Measurements from ENCODE around the gene PGAP6. TPM values are rescaled to one million over a fixed set of nuclear protein-coding genes. Genes with fewer than 3 reads are reported as not detected.

The PGAP6 gene
- polyA plus RNA-seq, 4 donors: 48.1 to 76.6 (median 64.9) TPM

Other genes starting within 250 kb of the PGAP6 start
- 10 to 100 TPM in 2 of 4 donors, 1 to 10 TPM in 2; 5.9 to 22.6 (median 15.5) TPM for gene NPRL3, start 243.3 kb downstream of the PGAP6 start, polyA plus RNA-seq
- gene HBZ, start 229.3 kb downstream of the PGAP6 start, polyA plus RNA-seq: 1 to 10 TPM in 1 of 4 donors, not detected in 3; 1.0 TPM
- gene HBM, start 216.0 kb downstream of the PGAP6 start, polyA plus RNA-seq: 1 to 10 TPM in 1 of 4 donors, not detected in 3; 1.8 TPM
- 100 to 1,000 TPM in 1 of 4 donors, 10 to 100 TPM in 1, 1 to 10 TPM in 1, not detected in 1; 3.2 to 515 (median 10.7) TPM for gene HBA2, start 209.1 kb downstream of the PGAP6 start, polyA plus RNA-seq
- 100 to 1,000 TPM in 1 of 4 donors, 1 to 10 TPM in 2, not detected in 1; 4.2 to 305 (median 4.3) TPM for gene HBA1, start 205.3 kb downstream of the PGAP6 start, polyA plus RNA-seq
- gene HBQ1, start 201.5 kb downstream of the PGAP6 start, polyA plus RNA-seq: under 1 TPM in 1 of 4 donors, not detected in 3; 0.43 TPM
- gene LUC7L, start 152.5 kb downstream of the PGAP6 start, polyA plus RNA-seq: 100 to 1,000 TPM in 2 of 4 donors, 10 to 100 TPM in 2; 56.6 to 136 (median 94.9) TPM
- 100 to 1,000 TPM in 1 of 4 donors, 10 to 100 TPM in 3; 56.5 to 107 (median 66.3) TPM for gene FAM234A, start 147.2 kb downstream of the PGAP6 start, polyA plus RNA-seq
- 10 to 100 TPM in 2 of 4 donors, 1 to 10 TPM in 1, under 1 TPM in 1; 0.49 to 20.1 (median 7.4) TPM for gene RGS11, start 106.0 kb downstream of the PGAP6 start, polyA plus RNA-seq
- gene ARHGDIG, start 101.4 kb downstream of the PGAP6 start, polyA plus RNA-seq: 10 to 100 TPM in 3 of 4 donors, under 1 TPM in 1; 0.32 to 81.6 (median 14.2) TPM
- 10 to 100 TPM in 3 of 4 donors, under 1 TPM in 1; 0.10 to 46.1 (median 28.6) TPM for gene PDIA2, start 98.8 kb downstream of the PGAP6 start, polyA plus RNA-seq
- 10 to 100 TPM; 24.5 to 33.6 (median 27.6) TPM for gene AXIN1, start 29.3 kb downstream of the PGAP6 start, polyA plus RNA-seq
- 100 to 1,000 TPM in 1 of 4 donors, 10 to 100 TPM in 3; 54.2 to 112 (median 92.1) TPM for gene MRPL28, start 11.4 kb downstream of the PGAP6 start, polyA plus RNA-seq
- 10 to 100 TPM; 13.0 to 77.2 (median 34.9) TPM for gene NME4, start 15.2 kb upstream of the PGAP6 start, polyA plus RNA-seq
- gene DECR2, start 19.9 kb upstream of the PGAP6 start, polyA plus RNA-seq: 100 to 1,000 TPM in 2 of 4 donors, 10 to 100 TPM in 2; 46.7 to 154 (median 99.2) TPM
- 100 to 1,000 TPM in 1 of 4 donors, 10 to 100 TPM in 3; 25.4 to 111 (median 37.2) TPM for gene RAB11FIP3, start 43.7 kb upstream of the PGAP6 start, polyA plus RNA-seq
- gene CAPN15, start 145.7 kb upstream of the PGAP6 start, polyA plus RNA-seq: 100 to 1,000 TPM in 1 of 4 donors, 10 to 100 TPM in 3; 51.3 to 105 (median 70.2) TPM
- not detected for gene PRR35, start 178.4 kb upstream of the PGAP6 start, polyA plus RNA-seq
- gene NHLRC4, start 185.0 kb upstream of the PGAP6 start, polyA plus RNA-seq: 1 to 10 TPM in 1 of 4 donors, under 1 TPM in 2, not detected in 1; 0.45 to 2.2 (median 0.79) TPM
- 10 to 100 TPM; 21.3 to 43.5 (median 28.0) TPM for gene PIGQ, start 188.0 kb upstream of the PGAP6 start, polyA plus RNA-seq
- gene RAB40C, start 208.1 kb upstream of the PGAP6 start, polyA plus RNA-seq: 10 to 100 TPM; 28.9 to 49.0 (median 34.6) TPM
- gene WFIKKN1, start 249.0 kb upstream of the PGAP6 start, polyA plus RNA-seq: 1 to 10 TPM in 3 of 4 donors, under 1 TPM in 1; 0.60 to 7.6 (median 3.6) TPM

Data from small intestine (tissue), 4 donors.